Measurements from ENCODE around the gene ANKRD16. TPM values are rescaled to one million over a fixed set of nuclear protein-coding genes. Genes with fewer than 3 reads are reported as not detected.
A peak's percentile ranks its signal among the peaks of the same experiment; 100 is the strongest.

The ANKRD16 gene
- polyA plus RNA-seq, 3 donors = 1.4 to 2.9 (median 2.1) TPM

DNA sequence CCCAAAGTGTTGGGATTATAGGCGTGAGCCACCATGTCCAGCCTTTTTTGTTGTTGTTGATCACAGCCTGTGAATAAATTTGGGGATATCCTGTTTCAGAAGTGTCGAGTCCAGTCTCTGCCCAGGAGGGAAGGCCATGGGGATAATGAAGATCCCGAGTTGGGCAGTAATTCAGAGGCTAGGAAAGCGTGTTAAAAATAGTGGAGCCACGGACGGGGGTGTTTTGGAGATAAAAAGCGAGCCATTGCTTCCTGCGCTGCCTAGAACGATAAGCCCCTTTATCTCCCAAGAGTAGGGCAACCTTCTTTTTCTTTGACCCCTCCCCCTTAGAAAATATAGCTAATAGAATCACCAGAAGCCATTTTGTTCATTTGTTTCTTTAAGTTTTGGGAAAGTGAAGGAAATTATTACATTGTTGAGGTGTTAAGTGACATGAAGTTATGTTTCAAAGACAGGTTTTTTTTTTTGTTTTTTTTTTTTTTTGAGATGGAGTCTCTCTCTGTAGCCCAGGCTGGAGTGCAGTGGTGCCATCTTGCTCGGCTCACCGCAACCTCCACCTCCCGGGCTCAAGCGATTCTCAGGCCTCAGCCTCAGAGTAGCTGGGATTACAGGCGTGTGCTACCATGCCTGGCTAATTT, 44.3 kb upstream of the ANKRD16 start:
- Histone ChIP-seq H3K79me2 (ENCODE audit: insufficient read depth, low read length) (no peaks in the 10 kb centered on the region), H3K4me1 (ENCODE audit: control insufficient read depth in 1 of 2, insufficient read depth in 2 of 2, low read length in 2 of 2) (peaks cover 4 to 5% of the 10 kb centered on the region in 2 donors), H3K9ac (ENCODE audit: insufficient read depth, low read length, poor library complexity, severe bottlenecking) (no peak overlapping the region), H3K27ac (ENCODE audit: low read depth in 1 of 2, low read length in 2 of 2) (no peak overlapping the region), H3K36me3 (replicated peaks in 1 of 2; ENCODE audit: control insufficient read depth in 1 of 2, insufficient read depth in 2 of 2, low read length in 2 of 2) (peaks cover 59 to 81% of the 10 kb centered on the region in 2 donors), H3K4me3 (replicated peaks in 1 of 3; ENCODE audit: low read depth in 2 of 3, low read length in 3 of 3) (no peak overlapping the region), H3K4me2 (replicated peaks; ENCODE audit: extremely low read depth, low read length, poor library complexity, severe bottlenecking) (no peak overlapping the region), H2AFZ (ENCODE audit: insufficient read depth, low read depth, low read length, poor library complexity, severe bottlenecking) (no peak overlapping the region), H3K9me3 (replicated peaks in 1 of 2; ENCODE audit: control insufficient read depth in 1 of 2, insufficient read depth in 1 of 2, low read length in 2 of 2) (no peaks in the 10 kb centered on the region), H4K20me1 (ENCODE audit: insufficient read depth, low read length) (no peaks in the 10 kb centered on the region), H3K27me3 (ENCODE audit: control insufficient read depth in 2 of 2, insufficient read depth in 2 of 2, low read length in 2 of 2) (no peaks in the 10 kb centered on the region)
- Mint-ChIP-seq H3K27me3 (ENCODE audit: low read depth in 3 of 3) (no peaks in the 10 kb centered on the region), H3K27ac (peak overlapping the region in 3 of 7 donors; percentile 10 to 55 (median 26)), H3K9me3 (no peaks in the 10 kb centered on the region), H3K36me3 (peaks cover 68 to 93% of the 10 kb centered on the region in 2 donors), H3K4me1 (peaks cover 13% of the 10 kb centered on the region), H3K4me3 (no peak overlapping the region)
- no peak for DNase-seq
- intact Hi-C loops (cut with micrococcal nuclease) = no loop called here
- 95% methylated on average over 2 of the region's 14 CpGs for WGBS (ENCODE audit: insufficient coverage)
- TF ChIP-seq, protein P1, sequence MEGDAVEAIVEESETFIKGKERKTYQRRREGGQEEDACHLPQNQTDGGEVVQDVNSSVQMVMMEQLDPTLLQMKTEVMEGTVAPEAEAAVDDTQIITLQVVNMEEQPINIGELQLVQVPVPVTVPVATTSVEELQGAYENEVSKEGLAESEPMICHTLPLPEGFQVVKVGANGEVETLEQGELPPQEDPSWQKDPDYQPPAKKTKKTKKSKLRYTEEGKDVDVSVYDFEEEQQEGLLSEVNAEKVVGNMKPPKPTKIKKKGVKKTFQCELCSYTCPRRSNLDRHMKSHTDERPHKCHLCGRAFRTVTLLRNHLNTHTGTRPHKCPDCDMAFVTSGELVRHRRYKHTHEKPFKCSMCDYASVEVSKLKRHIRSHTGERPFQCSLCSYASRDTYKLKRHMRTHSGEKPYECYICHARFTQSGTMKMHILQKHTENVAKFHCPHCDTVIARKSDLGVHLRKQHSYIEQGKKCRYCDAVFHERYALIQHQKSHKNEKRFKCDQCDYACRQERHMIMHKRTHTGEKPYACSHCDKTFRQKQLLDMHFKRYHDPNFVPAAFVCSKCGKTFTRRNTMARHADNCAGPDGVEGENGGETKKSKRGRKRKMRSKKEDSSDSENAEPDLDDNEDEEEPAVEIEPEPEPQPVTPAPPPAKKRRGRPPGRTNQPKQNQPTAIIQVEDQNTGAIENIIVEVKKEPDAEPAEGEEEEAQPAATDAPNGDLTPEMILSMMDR (IDR thresholded peaks at IDR 0.05) = no peak

GRCh38 chr10:5932345-5932744, 42.7 kb upstream of the ANKRD16 start:
- no peaks in the 10 kb centered on the region for H3K79me2 ChIP-seq (ENCODE audit: insufficient read depth, low read length)
- H3K27ac ChIP-seq (ENCODE audit: low read depth in 1 of 2, low read length in 2 of 2) = peak overlapping the region in 1 of 2 donors; percentile 58
- no peaks in the 10 kb centered on the region for H3K27me3 ChIP-seq (ENCODE audit: control insufficient read depth in 2 of 2, insufficient read depth in 2 of 2, low read length in 2 of 2)
- Mint-ChIP-seq H3K9me3 (no peaks in the 10 kb centered on the region), H3K27ac (peak overlapping the region in 4 of 7 donors; percentile 25 to 60 (median 36)), H3K27me3 (ENCODE audit: low read depth in 3 of 3) (peaks cover 0 to 1% (median 0%) of the 10 kb centered on the region in 3 donors), H3K4me1 (peaks cover 13% of the 10 kb centered on the region), H3K36me3 (peaks cover 67 to 93% of the 10 kb centered on the region in 2 donors), H3K4me3 (no peak overlapping the region)
- intact Hi-C loops (cut with micrococcal nuclease) = no loop called here
- TF ChIP-seq, protein P1 (IDR thresholded peaks at IDR 0.05) = no peak
- no peaks in the 10 kb centered on the region for H3K9me3 ChIP-seq (replicated peaks in 1 of 2; ENCODE audit: control insufficient read depth in 1 of 2, insufficient read depth in 1 of 2, low read length in 2 of 2)
- no peak overlapping the region for H2AFZ ChIP-seq (ENCODE audit: insufficient read depth, low read depth, low read length, poor library complexity, severe bottlenecking)
- H3K4me1 ChIP-seq (ENCODE audit: control insufficient read depth in 1 of 2, insufficient read depth in 2 of 2, low read length in 2 of 2) = peaks cover 4 to 5% of the 10 kb centered on the region in 2 donors
- peaks cover 60 to 83% of the 10 kb centered on the region in 2 donors for H3K36me3 ChIP-seq (replicated peaks in 1 of 2; ENCODE audit: control insufficient read depth in 1 of 2, insufficient read depth in 2 of 2, low read length in 2 of 2)
- H4K20me1 ChIP-seq (ENCODE audit: insufficient read depth, low read length) = no peaks in the 10 kb centered on the region
- no peak overlapping the region for H3K4me2 ChIP-seq (replicated peaks; ENCODE audit: extremely low read depth, low read length, poor library complexity, severe bottlenecking)
- WGBS (ENCODE audit: insufficient coverage) = 77% methylated on average over 5 of the region's 5 CpGs
- no peak overlapping the region for H3K4me3 ChIP-seq (replicated peaks in 1 of 3; ENCODE audit: low read depth in 2 of 3, low read length in 3 of 3)
- DNase-seq = no peak
- no peak overlapping the region for H3K9ac ChIP-seq (ENCODE audit: insufficient read depth, low read length, poor library complexity, severe bottlenecking)

Measured in CD14-positive monocyte (primary cell).